Stimulated activated CD4-positive, alpha-beta T cell treated with anti-CD3 and anti-CD28 coated beads, Interleukin-15, amount 100 ng/mL, for 1 hour (primary cell): ENCODE results near the gene TNNI2.

Experiments used
- DNase-seq, 2 donors: peaks; one replicate each; pipeline ENCODE4 v3.0.0-alpha.2; 2020; ENCODE audit warnings: low read depth in 1 of 2, low spot score in 1 of 2

The TNNI2 gene

DNA sequence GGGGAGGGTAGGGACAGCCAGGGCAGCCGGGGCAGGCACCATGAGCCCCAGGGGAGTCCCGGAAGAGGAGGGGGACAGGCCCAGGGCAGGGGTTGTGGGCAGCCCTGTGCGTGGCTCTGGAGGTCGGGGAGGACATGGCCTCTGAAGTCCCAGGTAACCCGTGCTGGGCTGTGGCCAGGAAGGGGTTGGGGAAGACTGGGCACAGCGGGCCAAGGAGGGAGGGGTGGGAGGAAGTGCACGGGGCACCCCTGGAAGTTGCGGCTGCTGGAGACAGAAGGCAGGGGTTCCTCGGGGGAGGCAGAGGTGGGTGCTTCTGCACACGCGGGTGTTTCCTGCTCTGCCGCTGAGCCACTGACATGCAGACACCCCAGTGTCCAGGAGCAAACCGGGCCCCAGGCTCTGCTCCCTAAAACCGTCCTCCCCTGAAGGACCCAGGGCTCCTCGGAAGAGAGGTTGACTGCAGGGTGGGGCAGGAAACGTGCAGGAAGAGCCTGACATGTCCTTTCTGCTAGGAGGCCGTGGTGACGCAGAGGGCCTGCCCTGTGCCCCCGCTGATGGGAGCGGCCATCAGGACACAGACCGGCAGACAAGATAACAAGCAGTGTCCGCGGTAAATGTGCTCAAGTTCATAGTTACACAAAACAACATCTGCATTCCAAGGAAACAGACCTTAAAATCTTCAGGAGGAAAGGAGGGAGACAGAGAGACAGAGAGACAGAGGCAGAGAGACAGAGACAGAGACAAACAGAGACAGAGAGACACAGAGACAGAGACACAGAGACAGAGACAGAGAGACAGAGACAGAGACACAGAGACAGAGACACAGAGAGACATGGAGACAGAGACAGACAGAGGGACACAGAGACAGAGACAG, 5.7 kb downstream of the TNNI2 start:
- DNase-seq, result peak in 1 of 2 donors; percentile 12

DNA sequence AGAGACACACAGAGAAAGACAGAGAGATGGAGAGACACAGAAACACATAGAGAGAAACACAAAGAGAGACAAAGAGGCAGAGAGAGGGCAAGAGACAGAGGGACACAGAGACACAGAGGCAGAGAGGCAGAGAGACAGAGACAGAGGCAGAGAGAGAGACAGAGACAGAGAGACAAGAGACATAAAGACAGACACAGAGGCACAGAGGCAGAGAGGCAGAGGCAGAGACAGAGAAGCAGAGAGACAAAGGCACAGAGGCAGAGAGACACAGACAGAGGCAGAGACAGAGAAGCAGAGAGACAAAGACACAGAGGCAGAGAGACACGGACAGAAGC, 6.3 kb downstream of the TNNI2 start:
- DNase-seq, result no peak

DNA sequence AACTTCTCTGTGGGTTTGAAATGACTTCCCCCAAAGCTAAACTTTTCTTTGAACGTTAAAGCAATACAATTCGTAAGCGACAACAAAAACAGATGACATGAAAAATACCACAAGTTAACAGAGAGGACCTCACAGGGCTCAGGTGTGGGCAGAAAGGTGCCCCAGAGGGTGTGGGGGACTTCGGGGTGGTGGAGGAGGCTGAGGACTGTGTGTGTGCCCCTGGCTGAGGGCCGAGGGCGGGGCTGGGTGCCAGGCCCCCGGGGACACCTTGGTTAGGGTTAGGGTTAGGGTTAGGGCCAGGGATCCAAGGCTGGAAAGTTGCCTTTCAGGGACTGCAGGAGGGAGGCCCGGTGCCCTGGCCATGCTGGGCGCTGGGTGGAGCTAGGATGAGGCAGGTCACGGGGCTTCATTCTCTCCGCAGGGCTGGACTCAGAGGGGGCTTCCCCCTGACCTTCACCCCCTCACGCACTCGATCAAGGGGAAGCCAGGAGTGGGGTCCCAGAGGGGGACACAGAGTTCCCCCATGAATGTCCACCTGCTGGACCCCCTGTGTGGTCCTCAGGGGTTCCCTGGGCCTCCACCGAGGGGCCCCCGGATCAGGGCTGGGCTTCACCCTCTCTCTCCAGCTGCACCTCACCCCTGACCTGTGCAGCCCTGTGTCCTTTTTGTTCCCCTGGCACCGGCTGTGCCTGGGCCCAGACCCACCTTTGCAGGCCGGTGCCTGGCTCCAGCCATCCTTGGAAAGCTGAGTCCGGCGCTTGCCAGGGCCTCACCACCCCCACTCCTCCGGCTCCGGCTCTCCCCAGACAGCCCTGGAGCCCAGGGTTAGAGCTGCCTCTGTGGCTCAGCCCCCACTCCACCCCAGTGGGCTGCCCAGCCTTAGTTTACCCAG, 7.0 kb downstream of the TNNI2 start:
- no peak for DNase-seq

DNA sequence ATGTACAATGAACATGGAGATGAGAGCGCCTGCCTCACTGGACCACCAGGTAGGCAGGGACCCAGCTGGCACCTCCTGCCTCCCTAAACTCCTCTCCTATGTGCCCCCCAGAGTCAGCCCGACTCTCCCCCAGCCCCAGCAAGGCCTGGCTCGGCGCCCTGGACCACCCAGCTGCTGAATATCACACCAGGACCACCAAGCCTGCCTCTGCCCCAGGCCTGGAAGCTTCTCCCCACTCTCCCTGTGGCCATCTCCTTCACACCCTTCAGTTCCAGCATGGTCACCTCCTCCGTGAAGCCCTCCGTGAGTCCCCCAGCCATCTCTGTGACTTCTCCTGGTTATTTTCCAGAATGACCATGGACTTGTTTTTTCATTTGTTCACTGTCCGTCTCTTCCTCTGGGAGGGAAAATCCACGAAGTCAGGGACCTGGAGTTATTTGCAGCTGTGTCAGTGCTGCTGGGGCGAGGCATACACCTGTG, 7.7 kb downstream of the TNNI2 start:
- no peak for DNase-seq

DNA sequence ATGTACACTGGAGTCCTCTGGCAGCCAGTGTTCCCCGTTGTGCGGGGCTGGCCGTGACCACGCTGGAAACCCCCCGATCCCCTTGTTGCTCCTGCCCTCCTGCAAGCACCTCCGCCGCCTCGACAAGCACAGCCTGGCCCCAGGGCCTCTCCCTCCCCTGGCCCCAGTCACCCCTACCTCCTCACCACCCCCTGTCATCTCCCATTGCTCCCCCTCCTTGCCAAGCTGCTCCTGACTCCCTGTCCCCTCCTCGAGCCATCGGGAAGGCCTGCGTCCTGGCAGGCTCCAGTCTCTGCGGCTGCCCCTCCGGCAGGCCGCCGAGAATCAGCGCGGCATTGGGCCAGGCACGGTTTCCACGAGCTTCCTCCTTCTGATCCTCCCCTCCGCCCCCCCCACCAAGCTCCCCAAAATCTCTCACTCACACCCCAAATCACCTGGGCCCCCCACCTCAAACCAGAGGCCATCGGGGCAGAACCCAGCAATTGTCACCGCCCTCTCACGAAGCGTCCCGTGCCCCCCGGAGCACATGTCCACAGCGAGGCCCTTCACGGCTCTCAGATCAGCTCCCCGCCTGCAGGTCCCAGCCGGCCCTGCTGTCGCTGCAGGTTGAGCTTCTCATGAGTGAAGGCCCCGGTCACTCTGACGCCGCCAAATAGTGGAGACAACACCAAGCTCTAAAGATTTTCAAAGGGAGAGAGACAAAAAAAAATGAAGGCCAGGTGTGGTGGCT, 8.4 kb downstream of the TNNI2 start:
- no peak for DNase-seq

DNA sequence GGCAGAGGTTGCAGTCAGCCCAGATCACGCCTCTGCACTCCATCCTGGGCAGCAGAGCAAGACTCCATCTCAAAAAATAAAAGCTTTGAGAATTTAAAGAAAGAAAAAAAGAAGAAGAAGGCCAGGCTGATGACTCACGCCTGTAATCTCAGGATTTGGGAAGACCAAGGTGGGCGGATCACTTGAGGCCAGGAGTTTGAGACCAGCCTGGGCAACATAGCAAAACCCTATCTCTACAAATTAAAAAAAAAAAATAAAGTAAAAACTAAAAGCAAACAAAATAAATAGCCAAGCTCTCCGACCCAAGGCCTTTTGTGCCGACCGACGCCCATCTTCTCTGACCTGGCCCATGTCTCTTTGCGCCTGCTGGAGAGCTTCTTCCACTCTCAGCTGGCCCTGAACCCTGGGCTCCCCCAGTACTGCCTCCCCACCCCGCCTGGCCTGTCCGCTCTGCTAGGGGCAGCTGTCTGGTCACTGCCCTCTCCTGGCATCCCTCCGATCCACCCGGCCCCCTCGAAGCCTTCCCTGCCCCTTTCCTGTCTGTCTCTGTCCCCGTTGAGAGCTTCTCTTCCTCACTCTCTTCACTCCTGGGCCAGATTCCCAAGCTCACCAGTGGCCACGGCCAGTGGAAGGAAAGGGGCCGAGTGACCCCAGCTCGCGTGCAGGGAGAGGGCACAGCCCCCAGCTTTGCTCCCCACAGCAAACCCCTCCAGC, 9.3 kb downstream of the TNNI2 start:
- no peak for DNase-seq

DNA sequence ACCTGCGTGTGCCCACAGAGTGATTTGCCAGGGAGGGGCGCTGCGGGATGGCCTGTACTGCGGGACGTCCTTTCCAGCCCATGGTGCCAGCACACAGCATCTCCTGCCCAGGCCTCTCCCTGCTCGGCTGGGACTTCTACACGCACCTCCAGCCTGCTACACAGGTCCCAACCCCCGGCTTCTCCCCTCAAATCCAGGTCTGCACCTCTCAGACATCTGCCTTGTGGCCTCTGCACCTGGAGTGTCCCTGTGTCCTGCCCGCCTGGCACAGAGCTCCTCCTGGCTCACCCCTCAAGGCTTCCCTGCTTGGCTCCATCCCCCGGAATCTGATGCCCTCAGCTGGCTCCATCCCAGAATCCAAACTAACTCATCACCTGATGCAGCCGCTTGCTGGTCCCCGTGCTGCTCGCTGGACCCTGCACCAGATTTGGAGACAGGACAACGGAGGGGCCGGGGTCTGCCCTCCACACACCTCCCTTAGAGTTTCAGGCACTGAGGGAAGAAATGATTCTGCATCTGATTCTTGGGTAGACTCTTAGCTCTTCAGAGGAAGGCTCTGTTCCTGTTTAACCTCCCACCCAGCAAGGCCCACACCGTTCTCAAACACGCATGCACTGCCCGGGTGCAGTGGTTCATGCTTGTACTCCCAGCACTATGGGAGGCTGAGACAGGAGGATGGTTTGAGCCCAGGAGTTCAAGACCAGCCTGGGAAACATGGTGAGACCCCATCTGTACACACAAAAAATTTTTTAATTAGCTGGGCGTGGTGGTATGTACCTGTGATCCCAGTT, 10.1 kb downstream of the TNNI2 start:
- DNase-seq, result no peak

DNA sequence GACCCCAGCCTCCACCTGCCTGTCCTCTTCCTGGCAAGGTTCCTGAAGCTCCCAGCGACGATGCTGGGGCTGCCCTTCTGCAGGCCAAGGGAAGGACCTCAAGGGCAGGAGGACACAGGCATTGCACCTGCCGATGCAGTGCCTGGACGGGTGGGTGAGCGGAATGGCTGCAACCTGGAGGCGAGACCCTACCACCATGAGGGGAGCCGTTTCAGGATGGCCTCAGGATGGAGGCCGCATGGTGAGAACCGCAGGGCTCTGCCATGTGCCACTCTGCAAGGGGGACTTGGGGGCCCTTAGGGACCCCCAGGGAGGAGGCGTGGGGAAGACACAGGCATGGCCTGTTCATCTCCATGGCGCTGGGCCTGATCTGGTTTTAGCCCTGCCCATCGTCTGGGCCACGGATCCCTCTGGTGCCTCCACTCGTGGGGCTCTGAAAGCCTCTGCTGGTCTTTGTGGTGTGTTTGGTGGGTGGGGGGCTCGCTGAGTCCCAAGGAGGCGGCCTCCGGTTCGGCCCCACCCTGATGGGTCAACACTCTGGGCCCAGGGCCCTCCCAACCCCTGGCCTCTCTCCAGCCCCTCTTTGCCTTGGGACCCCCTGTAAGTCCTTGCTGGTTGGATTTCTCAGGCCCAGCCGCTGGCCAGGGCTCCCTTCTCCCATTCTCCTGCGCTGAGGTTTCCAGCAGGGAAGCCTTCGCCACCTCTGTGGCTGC, 12.8 kb downstream of the TNNI2 start:
- DNase-seq, result no peak

DNA sequence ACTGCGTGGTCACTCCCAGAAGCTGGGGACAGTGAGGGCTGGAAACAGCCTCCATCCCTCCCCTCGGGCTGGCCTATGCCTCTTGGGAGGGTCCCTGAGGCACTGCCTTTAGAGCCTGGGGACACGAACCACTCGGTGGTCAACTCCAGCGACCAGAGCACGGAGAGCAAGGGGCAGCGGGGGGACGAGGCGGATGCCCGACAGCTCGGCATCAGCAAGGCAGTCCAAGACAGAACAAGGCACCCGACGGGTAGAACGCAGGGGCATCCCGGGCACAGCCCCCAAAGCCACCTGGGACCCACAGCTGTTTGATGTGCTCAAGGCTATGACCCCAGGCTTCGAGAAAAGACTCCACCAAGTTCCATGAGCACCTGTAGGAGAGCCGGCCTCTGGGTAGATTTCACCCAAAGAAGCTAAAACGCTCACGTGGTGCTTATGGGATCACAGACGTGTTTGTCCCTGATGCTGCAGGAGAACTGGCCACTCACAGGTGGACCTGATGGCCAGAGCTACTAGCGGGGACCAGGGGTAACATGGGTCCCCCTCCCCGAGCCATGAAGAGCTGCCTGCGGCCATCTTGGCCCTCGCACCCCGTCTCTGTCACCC, 13.6 kb downstream of the TNNI2 start:
- no peak for DNase-seq

DNA sequence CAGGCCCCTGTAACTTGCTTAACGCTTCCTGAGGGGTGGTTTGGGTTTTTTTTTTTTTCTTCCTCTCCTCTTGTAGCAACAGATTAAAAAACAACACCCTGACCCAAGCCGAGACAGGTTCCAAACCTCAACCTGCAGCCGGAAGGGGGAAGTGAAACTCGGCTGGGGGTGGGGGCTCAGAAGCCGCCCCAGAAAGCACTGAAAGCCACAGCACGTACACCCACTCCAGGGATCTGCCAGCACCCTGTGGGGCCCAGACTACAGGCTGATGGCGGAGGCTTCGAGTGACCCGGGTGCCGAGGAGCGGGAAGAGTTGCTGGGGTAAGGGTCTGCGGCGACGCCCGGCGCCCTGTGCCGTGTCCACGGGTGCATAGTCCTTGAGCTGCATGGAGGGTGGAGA, 14.1 kb downstream of the TNNI2 start, which contains the start of gene LSP1:
Gene LSP1 (plus strand): TSS at position 208 of the 400 bp plus-strand sequence. CDS start 61 bp downstream, at position 269.
- peak; percentile 62 to 63 for DNase-seq

DNA sequence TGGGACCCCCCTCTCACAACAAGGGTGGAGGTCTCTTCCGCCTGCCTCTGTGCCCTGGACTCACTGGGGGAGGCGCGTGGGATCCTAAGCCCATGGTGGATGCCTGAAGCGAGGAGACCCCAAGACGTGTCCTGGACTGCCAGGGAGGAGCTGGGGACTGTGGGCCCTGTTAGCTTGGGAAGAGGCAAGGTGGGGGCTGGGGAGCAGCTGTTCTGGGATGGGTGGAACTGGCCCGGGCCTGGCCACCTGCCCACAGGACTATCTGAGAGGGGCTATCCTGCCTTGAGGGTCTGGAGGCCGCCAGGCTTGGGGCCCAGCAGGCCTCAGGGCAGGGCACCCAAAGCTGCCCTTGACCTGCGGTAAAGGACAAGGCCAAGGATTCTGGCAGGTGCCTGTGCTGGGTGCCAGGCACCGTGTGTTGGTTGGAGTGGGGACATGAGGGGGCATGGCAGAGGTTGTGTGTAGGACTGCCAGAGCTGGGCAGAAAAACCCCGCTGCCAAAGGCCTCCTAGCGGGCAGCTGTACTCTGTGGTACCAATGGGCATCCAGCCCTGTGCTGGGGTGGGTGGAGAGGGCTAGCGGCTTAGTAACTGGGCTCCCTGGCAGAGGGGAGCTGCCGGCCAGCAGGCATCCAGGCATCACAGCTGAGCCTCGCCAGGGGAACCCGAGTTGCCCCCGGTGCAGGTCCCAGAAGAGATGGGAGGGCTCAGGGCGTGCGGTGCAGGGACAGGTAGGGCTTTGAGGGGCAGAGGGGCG, 14.8 kb downstream of the TNNI2 start:
- DNase-seq, result no peak

DNA sequence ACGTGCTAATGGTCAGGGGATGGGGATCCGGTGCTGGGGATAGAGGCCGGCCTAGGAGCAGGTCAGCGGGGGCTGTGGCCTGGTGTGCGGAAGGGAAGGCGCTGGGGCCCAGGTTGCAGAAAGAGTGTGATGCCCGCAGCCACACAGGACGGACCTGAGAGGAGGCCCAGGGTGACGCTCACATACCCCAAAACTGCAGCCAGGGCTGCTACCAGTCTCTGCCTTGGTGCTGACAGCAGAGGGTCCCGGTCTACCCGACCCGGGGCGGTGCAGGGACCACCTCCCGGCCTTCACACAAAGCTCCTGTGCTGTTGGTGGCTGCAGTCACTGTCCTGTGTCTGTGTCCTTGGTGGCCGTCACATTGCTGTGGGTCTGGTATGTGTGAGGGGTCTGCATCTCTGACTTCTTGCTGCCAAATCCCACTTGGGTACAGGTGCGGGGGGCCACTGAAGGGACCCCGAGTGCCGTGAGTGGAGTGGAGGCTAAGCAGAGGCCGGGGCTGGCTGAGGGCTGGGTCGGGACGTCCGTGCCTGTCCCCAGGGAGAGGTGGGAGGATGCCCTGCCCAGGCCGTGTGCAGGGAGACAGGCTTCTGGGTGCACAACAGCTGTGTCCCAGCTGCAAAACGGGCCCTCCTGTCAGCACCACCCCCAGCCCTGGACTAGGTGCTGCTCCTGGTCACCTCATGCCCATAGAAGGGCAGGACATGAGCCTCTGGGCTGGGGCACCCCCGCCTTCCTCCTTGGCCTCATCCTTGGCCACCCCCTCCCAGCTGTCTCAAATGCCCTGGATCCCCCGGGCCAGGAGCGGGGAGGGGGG, 15.6 kb downstream of the TNNI2 start:
- no peak for DNase-seq

DNA sequence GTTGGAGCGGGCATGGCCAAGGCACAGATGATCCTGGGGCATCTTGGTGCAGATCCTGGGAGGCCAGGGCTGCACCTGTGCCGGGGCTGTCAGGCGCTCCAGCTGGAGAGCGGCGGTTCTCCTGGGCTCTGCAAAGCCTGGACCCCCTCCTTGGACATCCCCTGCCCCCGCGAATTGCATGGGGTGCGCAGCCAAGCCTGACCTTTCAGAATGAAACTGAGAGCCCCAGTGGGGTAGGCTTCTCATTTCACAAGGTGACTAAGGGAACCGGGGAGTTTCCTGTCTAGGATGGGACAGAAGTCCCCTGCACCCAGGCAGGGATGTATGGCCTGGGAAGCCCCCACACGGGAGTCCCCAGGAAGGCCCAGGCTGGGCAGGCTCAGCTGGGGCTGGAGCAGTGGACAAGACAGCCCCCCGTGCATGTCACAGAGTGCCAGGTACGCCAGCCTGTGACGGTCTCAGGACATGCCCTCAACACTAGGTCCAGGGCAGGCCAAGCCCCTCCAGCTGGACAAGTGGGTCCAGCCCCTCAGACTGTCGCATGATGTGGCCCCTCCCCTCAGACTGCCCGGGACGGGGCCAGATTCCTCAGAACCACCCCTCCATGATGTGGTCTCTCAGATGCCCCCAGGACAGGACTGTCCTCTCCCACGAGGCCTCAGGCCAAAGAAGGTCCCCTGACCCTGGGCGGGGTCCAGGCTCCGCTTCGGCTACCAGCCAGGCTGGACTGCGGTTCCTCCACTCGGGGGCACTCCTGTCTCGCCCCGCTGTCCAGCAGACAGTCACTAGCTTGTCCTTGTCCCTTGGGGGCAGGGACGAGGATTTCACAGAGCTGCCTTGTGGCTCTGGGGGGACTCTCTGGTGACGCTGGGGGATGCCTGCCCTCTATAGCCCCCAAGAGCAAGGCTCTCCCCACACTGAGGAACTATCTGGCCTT, 16.4 kb downstream of the TNNI2 start:
- DNase-seq, result no peak

DNA sequence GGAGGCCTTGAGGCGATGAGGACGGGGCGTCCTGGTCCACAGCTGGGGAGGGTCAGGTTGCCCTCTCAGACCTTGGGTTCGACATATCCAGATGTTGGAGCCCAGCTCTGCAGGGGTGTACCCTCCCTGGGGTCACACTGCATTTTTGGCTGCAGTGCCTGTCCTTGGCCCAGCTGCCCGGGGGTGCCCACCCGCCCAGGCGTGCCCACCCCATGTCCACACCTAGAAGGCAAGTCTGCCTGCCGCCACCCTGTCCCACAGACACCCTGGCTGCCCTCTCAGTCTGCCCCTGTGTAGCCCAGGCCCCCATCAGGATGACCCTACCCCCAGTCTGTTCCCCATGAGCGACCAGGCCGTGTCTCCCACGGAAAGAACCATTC, 17.1 kb downstream of the TNNI2 start:
- no peak for DNase-seq

DNA sequence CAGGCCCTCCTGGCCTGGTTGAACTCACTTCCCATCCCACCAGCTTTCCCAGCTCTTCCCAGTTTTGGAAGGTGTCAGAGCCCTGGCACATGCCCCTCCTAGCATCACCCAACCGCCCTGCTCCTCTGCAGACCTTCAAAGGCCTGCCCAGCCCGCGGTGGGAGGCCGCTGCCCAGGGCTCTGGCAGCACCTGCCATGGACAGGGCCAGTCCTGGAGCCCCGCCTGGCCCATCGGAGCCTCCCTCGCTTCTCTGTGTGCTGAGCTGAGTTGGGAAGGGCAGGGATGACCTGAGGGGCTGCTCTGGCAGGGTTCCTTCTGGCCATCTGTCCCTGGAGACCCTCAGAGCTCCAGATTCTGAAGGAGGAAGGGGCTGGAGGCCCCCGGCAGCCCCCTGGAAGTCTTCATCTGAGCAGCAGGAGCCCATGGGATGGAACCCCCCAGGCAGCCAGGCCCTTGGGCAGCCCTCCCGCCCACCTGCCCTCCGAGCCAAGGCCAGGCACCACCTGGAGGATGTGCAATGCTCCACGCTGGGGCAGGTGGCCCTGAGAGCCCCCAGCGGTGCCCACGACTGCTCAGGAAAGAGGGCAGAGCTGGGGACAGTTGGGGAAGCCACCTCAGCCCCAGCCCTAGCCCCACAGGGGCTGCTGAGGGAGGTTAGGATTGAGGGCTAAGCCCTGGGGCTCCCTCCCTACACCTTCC, 17.7 kb downstream of the TNNI2 start:
- no peak for DNase-seq

DNA sequence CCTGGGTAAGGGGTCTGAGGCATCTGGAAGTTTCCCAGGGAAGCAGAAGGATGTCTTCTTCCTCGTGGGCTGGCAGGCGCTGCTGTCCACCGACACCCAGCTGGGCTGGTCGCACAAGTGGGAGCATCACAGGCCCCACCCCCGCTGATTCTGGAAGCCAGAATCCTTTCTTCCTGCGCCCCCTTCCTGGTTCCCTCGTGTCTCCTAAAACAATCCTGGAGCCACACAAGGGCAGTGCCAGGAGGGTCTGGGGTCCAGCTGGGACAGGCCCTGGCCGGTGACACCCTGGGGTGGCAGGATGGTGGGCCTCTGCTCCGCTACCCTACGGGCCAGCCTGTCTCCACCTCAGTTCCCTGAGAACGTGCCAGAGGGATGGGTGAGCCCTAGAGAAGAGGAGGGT, 18.3 kb downstream of the TNNI2 start:
- no peak for DNase-seq
